Transverse colon (tissue), 4 donors: ENCODE data around the gene KSR1. TPM values are rescaled to one million over a fixed set of nuclear protein-coding genes. Genes with fewer than 3 reads are reported as not detected.

ENCODE experiments used
- DNase-seq: peaks from one replicate; pipeline ENCODE4 v3.0.0-alpha.2; 2019
- H3K27ac ChIP-seq, 4 donors: fragments of 200-600 bp; sonication (generic); 2 replicates each; pipeline ENCODE4 v1.5.1; 2016 to 2018; ENCODE audit warnings: inconsistent platforms in 4 of 4
- H3K27me3 ChIP-seq: fragments of 200-600 bp; sonication (generic); 2 replicates; pipeline ENCODE4 v1.5.1; 2017; ENCODE audit warnings: inconsistent platforms
- H3K36me3 ChIP-seq, 4 donors: fragments of 200-600 bp; sonication (generic); 2 replicates each; pipeline ENCODE4 v1.5.1; 2017 to 2019; ENCODE audit warnings: inconsistent platforms in 4 of 4
- H3K4me1 ChIP-seq, 4 donors: fragments of 200-600 bp; sonication (generic); 2 replicates each; pipeline ENCODE4 v1.5.1; 2017 to 2020; ENCODE audit warnings: inconsistent platforms in 4 of 4
- H3K4me3 ChIP-seq, 4 donors: fragments of 200-600 bp; sonication (generic); 1 replicate in 1 of 4; 2 replicates in 3 of 4; pipeline versions ENCODE4 v1.5.1 to v1.6.1; 2017 to 2019; ENCODE audit warnings: inconsistent platforms in 4 of 4
- H3K9me3 ChIP-seq, 2 donors: fragments of 200-600 bp; sonication (generic); 2 replicates each; pipeline ENCODE4 v1.5.1; 2017 to 2019; ENCODE audit warnings: inconsistent platforms in 2 of 2
- CTCF ChIP-seq, 5 experiments: fragments of 200-600 bp in 3 of 5; fragments of 450-650 bp in 2 of 5; sonication (generic) in 3 of 5; IDR thresholded peaks; 1 replicate in 2 of 5; 2 replicates in 3 of 5; pipeline ENCODE4 v1.5.1; 2016 to 2017; ENCODE audit warnings: antibody characterized with exemption in 5 of 5, inconsistent platforms in 3 of 5, mild to moderate bottlenecking in 2 of 5, moderate library complexity in 1 of 5
- EP300 ChIP-seq: sonication (generic); formaldehyde crosslinking; IDR thresholded peaks from one replicate; pipeline ENCODE4 v1.6.1; 2017; ENCODE audit warnings: antibody characterized with exemption, low read depth
- POLR2A ChIP-seq: fragments of 450-650 bp; IDR thresholded peaks from one replicate; pipeline ENCODE4 v1.6.1; 2016; ENCODE audit warnings: antibody characterized with exemption, mild to moderate bottlenecking, moderate library complexity
- POLR2AphosphoS5 ChIP-seq, 3 donors: sonication (generic); formaldehyde crosslinking; IDR thresholded peaks; one replicate each; pipeline ENCODE4 v1.6.1; 2016; ENCODE audit warnings: antibody characterized with exemption in 3 of 3
- WGBS, 2 donors: methylation state at CpG; one replicate each; pipeline ENCODE4 v1.1.5; 2018; ENCODE audit warnings: low coverage in 1 of 2; 5-methylcytosine and 5-hydroxymethylcytosine counted together
- in situ Hi-C, 4 donors: fragments of 200-750 bp; cut with MboI; loops; one replicate each; pipeline versions ENCODE4 v1.15.0 to v1.15.1; 2017; ENCODE audit warnings: low sequenced_read_pairs in 3 of 4, low pct_ligation_motif_present in 1 of 4, low pct_unique_long_range_greater_than_20kb in 1 of 4
- intact Hi-C: fragments of 100-400 bp; cut with DNase I; formaldehyde crosslinking; loops from one replicate; pipeline ENCODE4 v1.15.1; 2023; ENCODE audit warnings: low total_unique reads
- total RNA-seq, 4 donors: library from RNA; depleted of rRNA; stranded (reverse); fragments of >200 nt; gene quantifications; one replicate each; pipeline ENCODE4 v1.1.0, GENCODE V29; 2016

The KSR1 gene
- total RNA-seq, 4 donors from 2014 or later = 8.2 to 55.7 (median 30.9) TPM

GRCh38 chr17:27489045-27489715 lies 32.9 kb downstream of the KSR1 start:
- intact Hi-C loops = loop anchor here (5.0 kb wide), 1 partner anchor 43 kb away; no protein-coding TSS in a partner anchor
- Histone ChIP-seq H3K4me3 (no peak overlapping the region), H3K4me1 (peaks cover 21 to 38% (median 29%) of the 10 kb centered on the region in 4 donors), H3K27me3 (no peaks in the 10 kb centered on the region), H3K36me3 (no peaks in the 10 kb centered on the region), H3K9me3 (no peaks in the 10 kb centered on the region), H3K27ac (peak overlapping the region; percentile 12 to 41 (median 31))
- 31 to 34% methylated on average over 2 to 7 of the region's 7 CpGs for WGBS, 2 donors
- DNase-seq = peak; percentile 59
- in situ Hi-C loops = loop anchor here in 1 of 4 donors (25.0 kb wide), 1 partner anchor 98 kb away; no protein-coding TSS in a partner anchor
- peak in 1 of 3 donors; percentile 21 for TF ChIP-seq POLR2AphosphoS5 (IDR thresholded peaks at IDR 0.05)
- TF ChIP-seq EP300 = no peak

- Histone ChIP-seq H3K4me3 (no peak overlapping the region), H3K27me3 (no peaks in the 10 kb centered on the region), H3K4me1 (peaks cover 31 to 44% (median 33%) of the 10 kb centered on the region in 4 donors), H3K27ac (no peak overlapping the region), H3K9me3 (no peaks in the 10 kb centered on the region), H3K36me3 (no peaks in the 10 kb centered on the region)
- 92 to 100% methylated on average over 2 to 4 of the region's 4 CpGs for WGBS, 2 donors
- intact Hi-C loops = no loop called here
- TF ChIP-seq EP300 (no peak), POLR2A (no peak), CTCF (IDR thresholded peaks at IDR 0.05) (no peak), POLR2AphosphoS5 (IDR thresholded peaks at IDR 0.05) (no peak)
- DNase-seq = no peak
- in situ Hi-C loops = loop anchor here in 2 of 4 donors (10.0 to 25.0 kb wide), 2 partner anchors 97 to 104 kb away; no protein-coding TSS in a partner anchor
Measured at GRCh38 chr17:27490391-27490790, 34.1 kb downstream of the KSR1 start.

- Histone ChIP-seq H3K9me3 (no peaks in the 10 kb centered on the region), H3K4me1 (peaks cover 23 to 46% (median 31%) of the 10 kb centered on the region in 4 donors), H3K4me3 (no peak overlapping the region), H3K36me3 (no peaks in the 10 kb centered on the region), H3K27ac (no peak overlapping the region), H3K27me3 (no peaks in the 10 kb centered on the region)
- no peak for DNase-seq
- in situ Hi-C loops = loop anchor here in 2 of 4 donors (10.0 to 25.0 kb wide), 2 partner anchors 96 to 103 kb away; no protein-coding TSS in a partner anchor
- WGBS, 2 donors = 73 to 79% methylated on average over 7 to 12 of the region's 12 CpGs
- intact Hi-C loops = no loop called here
- no peak for TF ChIP-seq EP300
- no peak for TF ChIP-seq POLR2A
- TF ChIP-seq CTCF (IDR thresholded peaks at IDR 0.05) = no peak
- TF ChIP-seq POLR2AphosphoS5 (IDR thresholded peaks at IDR 0.05) = no peak
Measured at GRCh38 chr17:27491713-27492190, 35.5 kb downstream of the KSR1 start.

DNA sequence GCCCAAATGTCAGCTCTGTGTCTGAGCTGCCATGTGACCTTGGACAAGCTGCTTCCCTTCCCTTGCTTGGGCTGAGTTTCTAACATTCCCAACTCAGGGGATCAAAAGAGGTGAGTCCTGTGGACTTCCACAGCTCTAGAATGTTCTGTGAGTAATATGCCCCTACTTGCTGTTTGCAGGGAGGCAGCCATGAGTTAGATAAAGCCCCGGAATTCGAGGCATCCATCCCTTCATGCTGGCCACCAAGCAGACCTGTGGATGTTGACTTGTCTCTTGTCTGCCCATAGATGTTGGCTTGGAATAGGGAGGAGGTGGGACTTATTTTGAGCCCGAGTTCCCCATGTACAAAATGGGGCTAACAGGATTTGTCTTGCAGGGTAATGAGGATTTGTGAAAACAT lies 36.2 kb downstream of the KSR1 start:
- H3K36me3 ChIP-seq = no peaks in the 10 kb centered on the region
- no peak overlapping the region for H3K4me3 ChIP-seq
- WGBS, 2 donors = 86 to 95% methylated on average over 1 to 3 of the region's 3 CpGs
- intact Hi-C loops (no loop called here), in situ Hi-C loops (loop anchor here in 2 of 4 donors (10.0 to 25.0 kb wide), 2 partner anchors 95 to 102 kb away; no protein-coding TSS in a partner anchor)
- no peaks in the 10 kb centered on the region for H3K9me3 ChIP-seq
- no peak for TF ChIP-seq POLR2A
- TF ChIP-seq CTCF (IDR thresholded peaks at IDR 0.05) = no peak
- no peak for TF ChIP-seq EP300
- no peak for TF ChIP-seq POLR2AphosphoS5 (IDR thresholded peaks at IDR 0.05)
- no peaks in the 10 kb centered on the region for H3K27me3 ChIP-seq
- H3K27ac ChIP-seq = no peak overlapping the region
- DNase-seq = no peak
- peaks cover 23 to 48% (median 33%) of the 10 kb centered on the region in 4 donors for H3K4me1 ChIP-seq
